IMR-90 (cell line): ENCODE data around the gene CGREF1. TPM values are rescaled to one million over a fixed set of nuclear protein-coding genes. Genes with fewer than 3 reads are reported as not detected.

ENCODE experiments used
- ATAC-seq: fragments of 200-7000 bp; cut with Tn5 transposase; 2 replicates; pipeline ENCODE4 v1.9.1; 2020; ENCODE audit warnings: low read depth, mild to moderate bottlenecking, moderate library complexity
- BruUV-seq: library from RNA; stranded (reverse); fragments of 400-500 nt; replicated peaks from 2 replicates; lab custom pipeline; 2021; lab: Mats Ljungman, UMichigan
- CTCF ChIA-PET: fragments of 300-600 bp; formaldehyde crosslinking; extraction: SDS; loops from one replicate; lab custom pipeline; 2021; ENCODE audit warnings: antibody characterized with exemption; lab: Yijun Ruan, JAX
- POLR2A ChIA-PET: fragments of 300-600 bp; sonication (Branson Sonifier 250); formaldehyde crosslinking; loops from one replicate; lab custom pipeline; 2022; ENCODE audit warnings: antibody characterized with exemption; ENCODE audit not compliant: unreplicated experiment; lab: Charles Lee
- DNase-seq: peaks from one replicate; pipeline ENCODE4 v3.0.0; 2013
- H2AFZ ChIP-seq: replicated peaks from 2 replicates; pipeline ENCODE3; 2013; ENCODE audit warnings: low read length, mild to moderate bottlenecking; ENCODE audit not compliant: poor library complexity
- H2AK5ac ChIP-seq: 2 replicates; pipeline ENCODE4 v1.6.1; 2013; ENCODE audit warnings: low read depth, low read length, inconsistent platforms
- H2AK9ac ChIP-seq: replicated peaks from 2 replicates; pipeline ENCODE3; 2013; ENCODE audit warnings: mild to moderate bottlenecking, low read depth, low read length, moderate library complexity; ENCODE audit not compliant: poor library complexity
- H2BK120ac ChIP-seq: 2 replicates; pipeline ENCODE4 v1.6.1; 2013; ENCODE audit warnings: low read depth, low read length, inconsistent platforms
- H2BK15ac ChIP-seq: 3 replicates; pipeline ENCODE4 v1.6.1; 2013; ENCODE audit warnings: low read depth, low read length, inconsistent platforms
- H2BK20ac ChIP-seq: 2 replicates; pipeline ENCODE4 v1.6.1; 2013; ENCODE audit warnings: low read depth, mild to moderate bottlenecking, inconsistent platforms, low read length, moderate library complexity
- H2BK5ac ChIP-seq: 2 replicates; pipeline ENCODE4 v1.6.1; 2013; ENCODE audit warnings: mild to moderate bottlenecking, low read depth, low read length, inconsistent platforms; ENCODE audit not compliant: poor library complexity, severe bottlenecking
- H3K14ac ChIP-seq: replicated peaks from 2 replicates; pipeline ENCODE4 v1.6.1; 2013; ENCODE audit warnings: low read depth, low read length, inconsistent platforms
- H3K18ac ChIP-seq: 2 replicates; pipeline ENCODE4 v1.6.1; 2013; ENCODE audit warnings: low read depth, low read length, control low read depth
- H3K23ac ChIP-seq: 2 replicates; pipeline ENCODE4 v1.6.1; 2013; ENCODE audit warnings: low read depth, low read length, inconsistent platforms
- H3K27ac ChIP-seq: 2 replicates; pipeline ENCODE4 v1.5.1; 2013; ENCODE audit warnings: mild to moderate bottlenecking, control low read depth, low read length; ENCODE audit not compliant: insufficient read depth
- H3K27me3 ChIP-seq: 2 replicates; pipeline ENCODE4 v1.6.1; 2013; ENCODE audit warnings: low read length; ENCODE audit not compliant: control insufficient read depth, insufficient read depth
- H3K36me3 ChIP-seq: 2 replicates; pipeline ENCODE4 v1.6.1; 2013; ENCODE audit warnings: low read length, mixed read lengths; ENCODE audit not compliant: control insufficient read depth, insufficient read depth
- H3K4ac ChIP-seq: 2 replicates; pipeline ENCODE4 v1.6.1; 2013; ENCODE audit warnings: low read depth, low read length, inconsistent platforms
- H3K4me1 ChIP-seq: 2 replicates; pipeline ENCODE4 v1.6.1; 2013; ENCODE audit warnings: low read length, mixed read lengths; ENCODE audit not compliant: control insufficient read depth, insufficient read depth
- H3K4me2 ChIP-seq: 2 replicates; pipeline ENCODE4 v1.6.1; 2013; ENCODE audit warnings: low read depth, mild to moderate bottlenecking, control low read depth, low read length, moderate library complexity
- H3K4me3 ChIP-seq: 2 replicates; pipeline ENCODE4 v1.5.1; 2013; ENCODE audit warnings: low read depth, mild to moderate bottlenecking, control low read depth, low read length, moderate library complexity; ENCODE audit not compliant: insufficient read depth
- H3K56ac ChIP-seq: 2 replicates; pipeline ENCODE4 v1.6.1; 2013; ENCODE audit warnings: low read length, inconsistent platforms; ENCODE audit not compliant: insufficient read depth; ENCODE audit errors: extremely low read depth
- H3K79me1 ChIP-seq, 2 experiments: 2 replicates each; pipeline ENCODE4 v1.6.1; 2013; ENCODE audit warnings: low read length in 2 of 2, inconsistent platforms in 1 of 2, low read depth in 1 of 2
- H3K9ac ChIP-seq: 2 replicates; pipeline ENCODE4 v1.6.1; 2013; ENCODE audit warnings: low read depth, low read length, control low read depth
- H3K9me1 ChIP-seq: 2 replicates; pipeline ENCODE4 v1.6.1; 2013; ENCODE audit warnings: low read length, inconsistent platforms; ENCODE audit not compliant: insufficient read depth
- H3K9me3 ChIP-seq: 2 replicates; pipeline ENCODE4 v1.6.1; 2013; ENCODE audit warnings: low read length; ENCODE audit not compliant: control insufficient read depth, insufficient read depth
- H4K20me1 ChIP-seq: 2 replicates; pipeline ENCODE4 v1.6.1; 2013; ENCODE audit warnings: low read length, inconsistent platforms; ENCODE audit not compliant: insufficient read depth
- H4K5ac ChIP-seq: 2 replicates; pipeline ENCODE4 v1.6.1; 2013; ENCODE audit warnings: mild to moderate bottlenecking, low read depth, low read length, control low read depth
- H4K8ac ChIP-seq, 2 experiments: 2 replicates each; pipeline ENCODE4 v1.6.1; 2013; ENCODE audit warnings: low read depth in 2 of 2, low read length in 2 of 2, control low read depth in 1 of 2, inconsistent platforms in 1 of 2
- H4K91ac ChIP-seq: 2 replicates; pipeline ENCODE4 v1.6.1; 2013; ENCODE audit warnings: low read depth, low read length, inconsistent platforms; ENCODE audit not compliant: insufficient read depth
- BHLHE40 ChIP-seq: fragments of 150-350 bp; IDR thresholded peaks from 2 replicates; pipeline ENCODE4 v1.6.1; 2016; ENCODE audit warnings: mild to moderate bottlenecking, low read depth, low read length
- CEBPB ChIP-seq: IDR thresholded peaks from 2 replicates; pipeline ENCODE4 v1.6.1; 2012; ENCODE audit warnings: low read depth, low read length, improper control_type of control experiment
- CTCF ChIP-seq: conservative IDR thresholded peaks from 2 replicates; pipeline ENCODE4 v1.5.1; 2012; ENCODE audit warnings: mild to moderate bottlenecking, low read depth, low read length, improper control_type of control experiment
- ELK1 ChIP-seq: fragments of 150-350 bp; IDR thresholded peaks from 2 replicates; pipeline ENCODE4 v1.6.1; 2016; ENCODE audit warnings: low read depth, mild to moderate bottlenecking, low read length, moderate library complexity, borderline replicate concordance
- MAFK ChIP-seq: IDR thresholded peaks from 2 replicates; pipeline ENCODE4 v1.6.1; 2012; ENCODE audit warnings: low read depth, low read length, improper control_type of control experiment
- MXI1 ChIP-seq: IDR thresholded peaks from 2 replicates; pipeline ENCODE4 v1.6.1; 2012; ENCODE audit warnings: low read depth, mild to moderate bottlenecking, low read length, moderate library complexity, borderline replicate concordance
- NFE2L2 ChIP-seq: fragments of 150-350 bp; IDR thresholded peaks from 2 replicates; pipeline ENCODE4 v1.6.1; 2016; ENCODE audit warnings: low read depth, mild to moderate bottlenecking, low read length
- POLR2A ChIP-seq: IDR thresholded peaks from 2 replicates; pipeline ENCODE4 v1.6.1; 2012; ENCODE audit warnings: mild to moderate bottlenecking, low read depth, low read length
- RAD21 ChIP-seq: IDR thresholded peaks from 2 replicates; pipeline ENCODE4 v1.6.1; 2012; ENCODE audit warnings: low read length, improper control_type of control experiment
- RCOR1 ChIP-seq: IDR thresholded peaks from 2 replicates; pipeline ENCODE4 v1.6.1; 2012; ENCODE audit warnings: mild to moderate bottlenecking, low read length, improper control_type of control experiment; ENCODE audit not compliant: insufficient replicate concordance
- SMC3 ChIP-seq: fragments of 150-350 bp; IDR thresholded peaks from 2 replicates; pipeline ENCODE4 v1.6.1; 2016; ENCODE audit warnings: low read depth, mild to moderate bottlenecking, antibody characterized with exemption, low read length, moderate library complexity
- USF2 ChIP-seq: fragments of 150-350 bp; IDR thresholded peaks from 2 replicates; pipeline ENCODE4 v1.6.1; 2017; ENCODE audit warnings: mild to moderate bottlenecking, antibody characterized with exemption, low read length, low read depth
- WGBS, 2 experiments: methylation state at CpG; one replicate each; pipeline versions ENCODE4 v1.1.5 to v1.1.7; 2013; ENCODE audit warnings: missing lambda C conversion rate in 2 of 2; ENCODE audit not compliant: insufficient read length in 1 of 2; ENCODE audit errors: extremely low coverage in 2 of 2; 5-methylcytosine and 5-hydroxymethylcytosine counted together
- dilution Hi-C: fragments of 300-500 bp; cut with HindIII; formaldehyde crosslinking; loops from one replicate; pipeline ENCODE4 v1.14.3; 2018; ENCODE audit warnings: low sequenced_read_pairs; ENCODE audit not compliant: unreplicated experiment
- in situ Hi-C: fragments of 300-500 bp; cut with MboI; formaldehyde crosslinking; loops from 3 replicates; pipeline ENCODE4 v1.14.3; 2019; ENCODE audit warnings: low sequenced_read_pairs, inconsistent platforms, mixed read lengths
- intact Hi-C: fragments of 100-400 bp; cut with micrococcal nuclease; formaldehyde crosslinking; loops from 2 replicates; pipeline ENCODE4 v1.10.0; 2022
- polyA plus RNA-seq, 3 experiments: library from polyadenylated mRNA; depleted of rRNA; stranded (reverse); fragments of >200 nt; gene quantifications; 2 replicates each; pipeline ENCODE4 v1.2.3, GENCODE V29; 2012; ENCODE audit warnings: low replicate concordance in 1 of 3
- total RNA-seq: library from RNA; depleted of rRNA; stranded (reverse); fragments of >200 nt; gene quantifications from 2 replicates; pipeline ENCODE4 v1.2.3, GENCODE V29; 2012

Gene CGREF1
- total and polyA plus RNA-seq, 2 of the 4 experiments (the other 2 are of a cell fraction), result 0.54 to 1.3 TPM

GRCh38 chr2:27089111-27089954 is 29.6 kb downstream of the CGREF1 start:
- Histone ChIP-seq H2AK5ac (no peak overlapping the region), H2BK20ac (no peak overlapping the region), H3K79me1 (peaks cover 0 to 7% of the 10 kb centered on the region in 2 experiments; a peak in 1 of 4 replicates), H3K27ac (no peak overlapping the region), H3K4me2 (no peak overlapping the region), H3K4me1 (peaks cover 6% of the 10 kb centered on the region), H2BK5ac (no peak overlapping the region), H3K36me3 (peaks cover 4% of the 10 kb centered on the region; the same call in 1 of the 2 replicates), H4K20me1 (no peaks in the 10 kb centered on the region; the same call in 1 of the 2 replicates), H2AK9ac (no peak overlapping the region), H3K4ac (no peak overlapping the region), H3K9ac (no peak overlapping the region), H3K27me3 (no peaks in the 10 kb centered on the region), H3K56ac (no peak overlapping the region), H4K8ac (no peak overlapping the region), H2BK15ac (no peak overlapping the region), H3K14ac (no peak overlapping the region), H4K5ac (no peak overlapping the region), H3K4me3 (no peak overlapping the region), H4K91ac (no peak overlapping the region), H2BK120ac (no peak overlapping the region), H3K18ac (no peak overlapping the region), H3K9me3 (no peaks in the 10 kb centered on the region), H3K23ac (no peak overlapping the region), H2AFZ (no peak overlapping the region), H3K9me1 (no peaks in the 10 kb centered on the region; the same call in 1 of the 2 replicates)
- BruUV-seq, result no TSS peak
- in situ Hi-C loops, result no loop called here
- intact Hi-C loops, result loop anchor here (5.0 kb wide), 1 partner anchor 242 kb away; the partner anchor contains the start of gene DPYSL5
- ATAC-seq, result no peak
- dilution Hi-C loops, result no loop called here
- no peak for DNase-seq
- TF ChIP-seq CTCF (no peak), MXI1 (no peak), NFE2L2 (no peak), ELK1 (no peak), MAFK (no peak), USF2 (no peak), BHLHE40 (no peak), SMC3 (no peak), POLR2A (no peak), RCOR1 (no peak), CEBPB (no peak), RAD21 (no peak)
- WGBS, 2 experiments, result 79% methylated on average over 7 of the region's 14 CpGs; no CpG with 5 or more reads in 1 of the 2 experiments
- ChIA-PET CTCF (interaction anchor here (0.6 to 1.1 kb wide), 4 partner anchors 8 to 243 kb away, joined by 3 read pairs; partner anchors contain the start of gene AGBL5), POLR2A (no interaction called here)
